Breast epithelium (tissue), 4 donors: ENCODE data around the gene STAC3. TPM values are rescaled to one million over a fixed set of nuclear protein-coding genes. Genes with fewer than 3 reads are reported as not detected.
A peak's percentile ranks its signal among the peaks of the same experiment; 100 is the strongest.

Experiments used
- DNase-seq, 2 donors: peaks; one replicate each; pipeline ENCODE4 v3.0.0-alpha.2; 2019; ENCODE audit warnings: low spot score in 2 of 2
- H3K27ac ChIP-seq, 2 donors: fragments of 200-600 bp; sonication (generic) in 1 of 2; one replicate each; pipeline ENCODE4 v1.5.1; 2016 to 2019; ENCODE audit warnings: mild to moderate bottlenecking in 1 of 2
- H3K27me3 ChIP-seq, 2 donors: fragments of 200-600 bp; sonication (generic) in 1 of 2; one replicate each; pipeline versions ENCODE4 v1.5.1 to v1.6.0; 2017 to 2019; ENCODE audit warnings: control low read depth in 1 of 2, mild to moderate bottlenecking in 1 of 2
- H3K36me3 ChIP-seq: fragments of 200-600 bp; one replicate; pipeline ENCODE4 v1.5.1; 2019
- H3K4me1 ChIP-seq, 2 donors: fragments of 200-600 bp; sonication (generic); one replicate each; pipeline ENCODE4 v1.5.1; 2016 to 2019; ENCODE audit warnings: control low read depth in 1 of 2
- H3K4me3 ChIP-seq, 3 donors: fragments of 200-600 bp; sonication (generic); 1 replicate in 2 of 3; 2 replicates in 1 of 3; pipeline ENCODE4 v1.5.1; 2016 to 2019; ENCODE audit warnings: mild to moderate bottlenecking in 3 of 3, moderate library complexity in 2 of 3
- H3K9me3 ChIP-seq, 2 donors: fragments of 200-600 bp; sonication (generic) in 1 of 2; one replicate each; pipeline ENCODE4 v1.5.1; 2016 to 2019; ENCODE audit warnings: control low read depth in 1 of 2
- CTCF ChIP-seq, 3 donors: fragments of 450-650 bp; IDR thresholded peaks; one replicate each; pipeline ENCODE4 v1.5.1; 2016 to 2017; ENCODE audit warnings: antibody characterized with exemption in 3 of 3, mild to moderate bottlenecking in 3 of 3, moderate library complexity in 3 of 3
- POLR2A ChIP-seq: fragments of 450-650 bp; IDR thresholded peaks from one replicate; pipeline ENCODE4 v1.6.1; 2016; ENCODE audit warnings: antibody characterized with exemption, mild to moderate bottlenecking, moderate library complexity
- POLR2AphosphoS5 ChIP-seq, 3 donors: sonication (generic); formaldehyde crosslinking; IDR thresholded peaks; one replicate each; pipeline ENCODE4 v1.6.1; 2017; ENCODE audit warnings: antibody characterized with exemption in 3 of 3
- intact Hi-C: fragments of 100-400 bp; cut with DNase I; formaldehyde crosslinking; loops from one replicate; pipeline ENCODE4 v1.15.1; 2023; ENCODE audit warnings: low total_unique reads
- total RNA-seq, 3 donors: library from RNA; depleted of rRNA; stranded (reverse); fragments of >200 nt; gene quantifications; one replicate each; pipeline ENCODE4 v1.1.0, GENCODE V29; 2016

The STAC3 gene
- total RNA-seq, 3 donors from 2014 or later: 0.98 to 3.2 (median 1.6) TPM

- Histone ChIP-seq H3K36me3 (no peaks in the 10 kb centered on the region), H3K9me3 (no peaks in the 10 kb centered on the region), H3K27ac (no peak overlapping the region), H3K27me3 (peaks cover 0 to 7% of the 10 kb centered on the region in 2 donors), H3K4me1 (no peaks in the 10 kb centered on the region), H3K4me3 (no peak overlapping the region)
- TF ChIP-seq POLR2A: no peak
- TF ChIP-seq CTCF (IDR thresholded peaks at IDR 0.05): no peak
- no peak for TF ChIP-seq POLR2AphosphoS5 (IDR thresholded peaks at IDR 0.05)
- DNase-seq: no peak
- intact Hi-C loops: no loop called here
Measured at GRCh38 chr12:57210461-57210860, 40.5 kb downstream of the STAC3 start.

- H3K4me3 ChIP-seq: no peak overlapping the region
- no peak overlapping the region for H3K27ac ChIP-seq
- no peaks in the 10 kb centered on the region for H3K36me3 ChIP-seq
- intact Hi-C loops: no loop called here
- TF ChIP-seq POLR2A (no peak), POLR2AphosphoS5 (IDR thresholded peaks at IDR 0.05) (no peak), CTCF (IDR thresholded peaks at IDR 0.05) (no peak)
- DNase-seq: no peak
- H3K4me1 ChIP-seq: no peaks in the 10 kb centered on the region
- H3K9me3 ChIP-seq: no peaks in the 10 kb centered on the region
- peaks cover 0 to 2% of the 10 kb centered on the region in 2 donors for H3K27me3 ChIP-seq
Measured at GRCh38 chr12:57209916-57210315, 41.1 kb downstream of the STAC3 start.

- intact Hi-C loops: no loop called here
- H3K27ac ChIP-seq: peak overlapping the region in 1 of 2 donors; percentile 12
- TF ChIP-seq CTCF (IDR thresholded peaks at IDR 0.05) (no peak), POLR2AphosphoS5 (IDR thresholded peaks at IDR 0.05) (no peak)
- no peaks in the 10 kb centered on the region for H3K27me3 ChIP-seq
- H3K36me3 ChIP-seq: no peaks in the 10 kb centered on the region
- H3K4me3 ChIP-seq: no peak overlapping the region
- DNase-seq: no peak
- no peaks in the 10 kb centered on the region for H3K4me1 ChIP-seq
- H3K9me3 ChIP-seq: no peaks in the 10 kb centered on the region
Measured at GRCh38 chr12:57208631-57209282, 42.2 kb downstream of the STAC3 start.

- Histone ChIP-seq H3K27me3 (no peaks in the 10 kb centered on the region), H3K9me3 (no peaks in the 10 kb centered on the region), H3K4me3 (no peak overlapping the region), H3K27ac (peak overlapping the region in 1 of 2 donors; percentile 12), H3K4me1 (no peaks in the 10 kb centered on the region), H3K36me3 (peaks cover 4% of the 10 kb centered on the region)
- DNase-seq: no peak
- intact Hi-C loops: no loop called here
- TF ChIP-seq POLR2AphosphoS5 (IDR thresholded peaks at IDR 0.05): no peak
- no peak for TF ChIP-seq CTCF (IDR thresholded peaks at IDR 0.05)
- no peak for TF ChIP-seq POLR2A
Measured at GRCh38 chr12:57207731-57208630, 43.0 kb downstream of the STAC3 start.

GRCh38 chr12:57205931-57206330 is 45.1 kb downstream of the STAC3 start:
- peaks cover 4% of the 10 kb centered on the region for H3K36me3 ChIP-seq
- H3K9me3 ChIP-seq: no peaks in the 10 kb centered on the region
- H3K4me3 ChIP-seq: no peak overlapping the region
- no peaks in the 10 kb centered on the region for H3K4me1 ChIP-seq
- H3K27ac ChIP-seq: no peak overlapping the region
- intact Hi-C loops: no loop called here
- no peak for DNase-seq
- H3K27me3 ChIP-seq: no peaks in the 10 kb centered on the region
- TF ChIP-seq CTCF (IDR thresholded peaks at IDR 0.05) (no peak), POLR2A (no peak), POLR2AphosphoS5 (IDR thresholded peaks at IDR 0.05) (no peak)
